HCEC 1CT (cell line): ENCODE results near the gene CD300A.

ENCODE experiments used
- DNase-seq: peaks from one replicate; pipeline ENCODE4 v3.0.0-alpha.2; 2017

Gene CD300A

DNA sequence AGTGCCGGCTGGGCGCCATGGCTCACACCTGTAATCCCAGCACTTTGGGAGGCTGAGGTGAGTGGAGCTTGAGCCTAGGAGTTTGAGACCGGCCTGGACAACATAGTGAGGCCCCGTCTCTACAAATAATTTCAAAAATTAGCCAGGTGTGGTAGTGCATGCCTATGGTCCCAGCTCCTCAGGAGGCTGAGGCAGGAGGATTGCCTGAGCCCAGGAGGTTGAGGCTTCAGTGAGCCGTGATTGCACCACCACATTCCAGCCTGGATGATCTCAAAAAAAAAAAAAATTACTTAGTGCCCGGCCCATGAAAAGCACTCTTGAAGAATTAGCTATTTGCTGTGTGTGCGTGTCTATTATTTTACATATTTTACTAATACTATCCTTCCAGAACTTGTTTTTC is 24.9 kb upstream of the CD300A start:
- DNase-seq: no peak

DNA sequence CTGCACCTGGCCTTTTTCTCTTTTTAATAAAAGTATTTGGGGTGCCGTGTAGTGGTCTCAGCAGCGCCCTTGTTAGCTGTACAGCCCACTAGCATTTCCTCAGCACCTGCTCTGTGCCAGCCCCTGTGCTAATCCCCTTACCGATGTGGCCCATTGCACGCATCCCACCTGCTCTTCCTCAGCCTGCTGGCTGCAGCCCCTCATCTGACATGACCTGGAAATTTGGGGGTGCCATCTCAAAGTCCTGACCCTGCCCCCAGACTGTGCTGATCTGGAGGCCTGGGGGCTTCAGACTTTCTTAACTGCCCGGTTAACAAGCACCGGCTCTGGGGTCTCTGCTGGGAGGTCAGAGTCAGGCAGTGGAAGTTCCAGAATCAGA is 24.2 kb upstream of the CD300A start:
- DNase-seq: no peak

- DNase-seq: no peak
Observed at GRCh38 chr17:74442670-74443515, 23.5 kb upstream of the CD300A start.

- no peak for DNase-seq
Observed at GRCh38 chr17:74443516-74444296, 22.7 kb upstream of the CD300A start.

DNA sequence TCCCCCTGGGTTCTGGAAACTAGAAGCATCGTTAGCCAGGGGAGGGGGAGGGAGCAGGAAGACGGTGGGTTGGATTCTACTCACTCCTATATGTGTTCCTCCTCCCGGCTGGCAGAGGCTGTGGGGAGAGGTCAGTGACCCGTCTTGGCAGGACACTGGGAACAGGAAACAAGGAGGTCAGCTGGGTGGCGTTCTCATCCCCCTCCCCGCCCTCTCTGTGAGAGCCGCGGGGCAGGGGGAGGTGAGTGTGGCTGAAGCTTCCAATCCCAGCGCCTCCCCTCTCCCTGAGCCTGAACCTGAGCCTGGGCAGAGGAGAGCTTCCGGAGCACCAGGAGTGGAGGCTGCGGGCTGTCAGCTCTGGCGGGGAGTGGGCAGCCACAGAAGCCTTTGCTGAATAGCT is 22.0 kb upstream of the CD300A start:
- no peak for DNase-seq

DNA sequence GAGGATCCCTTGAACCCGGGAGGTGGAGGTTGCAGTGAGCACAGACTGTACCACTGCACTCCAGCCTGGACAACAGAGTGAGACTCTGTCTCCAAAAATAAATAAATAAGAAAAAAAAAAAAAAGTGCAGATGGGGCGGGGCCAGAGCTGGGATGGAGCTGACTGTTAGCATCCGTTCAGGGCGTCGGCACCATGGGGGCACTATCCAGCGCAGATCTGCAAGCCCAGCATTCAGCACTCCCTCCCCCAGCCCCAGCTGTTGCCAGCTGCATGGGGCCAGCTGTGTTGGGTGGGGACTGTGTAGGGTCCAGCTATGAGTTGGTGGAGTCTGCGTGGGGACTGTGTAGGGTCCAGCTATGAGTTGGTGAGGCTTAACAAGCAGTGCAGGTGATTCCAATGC is 21.3 kb upstream of the CD300A start:
- no peak for DNase-seq

- DNase-seq: no peak
Observed at GRCh38 chr17:74446551-74447500, 19.6 kb upstream of the CD300A start.

DNA sequence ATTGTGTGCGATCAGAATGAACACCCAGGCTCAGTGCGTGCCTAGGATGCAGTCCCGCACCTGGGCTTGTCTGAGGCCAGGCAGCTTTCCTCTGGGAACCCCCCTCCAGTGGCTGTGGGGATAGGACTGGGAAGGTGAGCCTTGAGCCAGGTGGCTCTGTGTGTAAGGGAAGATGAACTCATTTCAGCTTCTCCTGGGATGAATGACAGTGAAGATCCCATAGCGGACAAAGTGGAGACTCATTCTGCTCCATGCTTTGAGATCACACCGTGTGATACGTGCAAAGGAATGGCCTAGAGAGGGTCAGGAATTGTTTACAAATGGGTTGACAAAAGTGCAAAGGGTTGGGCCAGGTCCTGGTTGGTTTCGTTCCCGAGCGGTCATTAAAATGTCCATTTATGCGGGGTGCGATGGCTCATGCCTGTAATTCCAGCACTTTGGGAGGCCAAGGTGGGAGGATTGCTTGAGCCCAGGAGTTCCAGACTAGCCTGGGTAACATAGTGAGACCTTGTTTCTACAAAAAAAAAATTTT is 18.7 kb upstream of the CD300A start:
- no peak for DNase-seq

DNA sequence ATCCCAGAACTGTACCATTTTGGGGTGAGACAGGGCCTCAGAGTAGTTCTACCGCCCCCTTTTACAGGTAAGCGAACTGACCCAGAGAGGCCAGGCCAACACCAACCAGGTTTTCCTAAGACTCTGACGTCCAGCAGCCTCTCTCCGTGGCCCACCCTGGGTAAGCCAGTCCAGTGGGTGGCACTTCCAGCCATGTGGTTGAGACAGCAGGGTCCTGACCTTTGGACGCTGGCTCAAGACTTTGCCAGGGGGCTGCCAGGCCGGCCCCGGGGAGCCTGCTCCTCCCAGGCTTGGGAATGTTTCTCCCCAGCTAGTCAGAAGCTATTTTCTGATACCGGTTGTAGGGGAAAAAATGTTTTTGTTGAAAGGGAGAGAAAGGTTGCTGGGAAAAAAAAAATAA is 17.7 kb upstream of the CD300A start:
- DNase-seq: no peak

GRCh38 chr17:74449306-74449705 is 17.1 kb upstream of the CD300A start:
- no peak for DNase-seq

- DNase-seq: no peak
Observed at GRCh38 chr17:74449773-74450172, 16.7 kb upstream of the CD300A start.

DNA sequence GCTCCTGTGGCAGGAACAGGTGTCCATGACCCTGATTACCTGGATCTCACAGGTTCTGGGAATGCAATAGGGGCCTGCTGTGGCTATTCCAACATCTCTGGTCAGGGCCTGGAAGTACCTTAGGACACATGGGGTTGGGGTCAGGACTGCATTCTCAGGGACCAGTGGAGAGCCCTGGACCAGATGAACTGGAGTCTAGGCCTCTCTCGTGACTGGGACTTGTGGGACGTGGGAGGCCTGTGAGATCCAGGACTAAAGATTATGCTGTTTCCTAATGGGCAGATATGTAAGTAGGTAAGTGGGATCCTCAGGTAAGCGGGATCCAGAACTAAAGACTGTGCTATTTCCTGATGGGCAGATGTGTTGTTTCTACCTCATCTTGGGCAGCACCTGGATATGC is 16.2 kb upstream of the CD300A start:
- no peak for DNase-seq

- DNase-seq: no peak
Observed at GRCh38 chr17:74450925-74451403, 15.5 kb upstream of the CD300A start.

GRCh38 chr17:74451557-74451956 is 14.9 kb upstream of the CD300A start:
- DNase-seq: no peak

GRCh38 chr17:74452033-74452840 is 14.2 kb upstream of the CD300A start:
- DNase-seq: no peak

GRCh38 chr17:74452841-74453661 is 13.4 kb upstream of the CD300A start:
- no peak for DNase-seq

GRCh38 chr17:74453665-74454196 is 12.7 kb upstream of the CD300A start:
- DNase-seq: no peak

DNA sequence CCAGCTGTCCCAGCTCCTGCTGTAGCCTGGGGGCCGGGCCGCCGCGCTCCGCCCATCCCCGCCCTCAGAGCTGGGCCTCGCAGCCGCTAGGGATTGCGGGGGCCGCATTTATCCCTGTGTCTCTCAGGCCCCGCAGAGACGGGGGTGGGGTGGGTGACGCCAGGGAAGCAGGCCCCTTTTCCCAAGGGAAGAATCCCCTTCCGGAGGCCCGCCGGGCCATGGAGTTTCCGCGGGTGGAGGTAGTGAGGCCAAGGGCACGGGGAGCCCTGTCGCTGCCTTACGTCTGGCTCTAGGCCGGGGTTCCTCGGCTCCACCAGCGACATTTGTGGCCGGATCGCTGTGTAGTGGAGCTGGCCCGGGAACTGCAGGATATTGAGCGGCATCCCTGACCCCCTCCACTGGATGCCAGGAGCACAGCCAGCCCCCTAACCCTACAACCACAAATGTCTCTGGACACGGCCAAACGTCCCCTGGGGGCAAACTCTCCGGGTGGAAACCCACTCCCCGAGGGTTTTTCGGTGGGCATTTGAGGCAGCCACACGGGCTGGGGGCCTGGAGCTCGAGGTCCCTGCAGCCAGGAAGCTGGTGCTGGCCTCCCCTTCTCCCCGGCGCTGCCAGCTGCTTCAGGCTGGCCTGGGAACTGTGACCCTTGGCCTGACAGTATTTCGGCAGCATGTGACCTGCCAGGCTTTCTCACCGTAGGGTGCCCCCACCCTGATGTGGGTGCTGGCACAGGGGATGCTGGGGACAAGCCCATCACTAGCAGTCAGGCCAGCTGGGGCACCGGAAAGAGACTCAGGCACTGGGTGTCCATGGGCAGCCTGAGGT is 12.0 kb upstream of the CD300A start:
- DNase-seq: no peak

- no peak for DNase-seq
Observed at GRCh38 chr17:74455025-74455545, 11.3 kb upstream of the CD300A start.
